HCT116 (cell line): Measurements from ENCODE around the gene HOXB8. TPM values are rescaled to one million over a fixed set of nuclear protein-coding genes. Genes with fewer than 3 reads are reported as not detected.
A peak's percentile ranks its signal among the peaks of the same experiment; 100 is the strongest.

ENCODE experiments used
- ATAC-seq: fragments of 200-7000 bp; cut with Tn5 transposase; 2 replicates; pipeline ENCODE4 v1.9.1; 2020; ENCODE audit warnings: mild to moderate bottlenecking, moderate library complexity
- BruUV-seq: library from RNA; stranded (reverse); fragments of 400-500 nt; replicated peaks from 2 replicates; lab custom pipeline; 2021; lab: Mats Ljungman, UMichigan
- CTCF ChIA-PET: fragments of 300-600 bp; sonication (Branson Sonifier 250); formaldehyde crosslinking; loops from one replicate; lab custom pipeline; 2021; ENCODE audit warnings: antibody characterized with exemption; lab: Charles Lee
- POLR2A ChIA-PET: fragments of 300-600, 350-600 bp; sonication (Branson Sonifier 250); formaldehyde crosslinking; loops from one replicate; lab custom pipeline; 2021; ENCODE audit warnings: antibody characterized with exemption; lab: Charles Lee
- RAD21 ChIA-PET, 2 experiments: fragments of 300-600 bp; sonication (Branson Sonifier 250); formaldehyde crosslinking; loops; one replicate each; lab custom pipeline; 2023; ENCODE audit warnings: low total read pairs in 2 of 2; ENCODE audit not compliant: uncharacterized antibody in 2 of 2, unreplicated experiment in 2 of 2, low non-redundant PET in 1 of 2; lab: Charles Lee
- DNase-seq: peaks from one replicate; pipeline ENCODE4 v3.0.0-alpha.2; 2010; ENCODE audit warnings: low read depth, low spot score
- H2AFZ ChIP-seq: fragments of 200-600 bp; shearing (Covaris generic), sonication (generic); 2 replicates; pipeline ENCODE4 v1.6.1; 2017; ENCODE audit warnings: low read depth, mixed run types, mixed read lengths, antibody characterized with exemption, low read length; ENCODE audit not compliant: poor library complexity, severe bottlenecking
- H3K27ac ChIP-seq: 2 replicates; pipeline ENCODE4 v1.5.1; 2012; ENCODE audit warnings: low read depth, low read length
- H3K27me3 ChIP-seq: fragments of 200-600 bp; sonication (generic); 2 replicates; pipeline ENCODE4 v1.6.1; 2016; ENCODE audit warnings: mixed run types, low read length, mixed read lengths; ENCODE audit not compliant: insufficient read depth
- H3K36me3 ChIP-seq, 2 experiments: fragments of 200-500 bp in 1 of 2; fragments of 200-600 bp in 1 of 2; sonication (Bioruptor generic) in 1 of 2; sonication (generic) in 1 of 2; 2 replicates each; pipeline versions ENCODE4 v1.5.1 to v1.6.1; 2014 to 2016; ENCODE audit warnings: low read length in 2 of 2, inconsistent platforms in 1 of 2, mixed read lengths in 1 of 2, mixed run types in 1 of 2; ENCODE audit not compliant: insufficient read depth in 2 of 2, control insufficient read depth in 1 of 2
- H3K4me1 ChIP-seq, 2 experiments: fragments of 200-600 bp in 1 of 2; sonication (generic) in 1 of 2; 2 replicates each; pipeline versions ENCODE4 v1.5.1 to v1.6.1; 2012 to 2017; ENCODE audit warnings: low read length in 2 of 2, inconsistent platforms in 1 of 2, mild to moderate bottlenecking in 1 of 2, mixed read lengths in 1 of 2, mixed run types in 1 of 2, moderate library complexity in 1 of 2; ENCODE audit not compliant: insufficient read depth in 2 of 2, control insufficient read depth in 1 of 2
- H3K4me2 ChIP-seq: fragments of 200-600 bp; sonication (generic); 2 replicates; pipeline ENCODE4 v1.6.1; 2017; ENCODE audit warnings: mixed run types, low read length, mixed read lengths
- H3K4me3 ChIP-seq, 2 experiments: fragments of 200-600 bp in 1 of 2; sonication (generic) in 1 of 2; replicated peaks in 1 of 2; 2 replicates each; pipeline ENCODE4 v1.5.1; 2011 to 2016; ENCODE audit warnings: low read length in 2 of 2, control low read depth in 1 of 2, low read depth in 1 of 2, mild to moderate bottlenecking in 1 of 2, mixed read lengths in 1 of 2, mixed run types in 1 of 2
- H3K79me2 ChIP-seq: fragments of 200-600 bp; sonication (generic); 2 replicates; pipeline ENCODE4 v1.6.1; 2017; ENCODE audit warnings: mild to moderate bottlenecking, mixed run types, low read length, moderate library complexity, mixed read lengths; ENCODE audit not compliant: insufficient read depth
- H3K9ac ChIP-seq: fragments of 200-600 bp; sonication (generic); 2 replicates; pipeline ENCODE4 v1.6.1; 2016; ENCODE audit warnings: low read length, mixed read lengths
- H3K9me2 ChIP-seq: fragments of 200-600 bp; sonication (generic), shearing (Covaris generic); 2 replicates; pipeline ENCODE4 v1.6.1; 2017; ENCODE audit warnings: mixed run types, mild to moderate bottlenecking, moderate library complexity; ENCODE audit not compliant: insufficient read depth
- H3K9me3 ChIP-seq, 2 experiments: fragments of 200-500 bp in 1 of 2; fragments of 200-600 bp in 1 of 2; sonication (Bioruptor generic) in 1 of 2; sonication (generic) in 1 of 2; 2 replicates each; pipeline ENCODE4 v1.6.1; 2014 to 2017; ENCODE audit warnings: low read length in 2 of 2, mixed read lengths in 2 of 2, inconsistent platforms in 1 of 2, low read depth in 1 of 2, mild to moderate bottlenecking in 1 of 2, mixed run types in 1 of 2, moderate library complexity in 1 of 2; ENCODE audit not compliant: control insufficient read depth in 1 of 2, insufficient read depth in 1 of 2
- H4K20me1 ChIP-seq: fragments of 200-600 bp; sonication (generic), shearing (Covaris generic); 2 replicates; pipeline ENCODE4 v1.6.1; 2017; ENCODE audit warnings: mixed run types, mild to moderate bottlenecking, moderate library complexity; ENCODE audit not compliant: insufficient read depth
- ATF3 ChIP-seq: IDR thresholded peaks from 2 replicates; pipeline ENCODE4 v1.6.1; 2012
- CBX3 ChIP-seq: IDR thresholded peaks from 2 replicates; pipeline ENCODE4 v1.6.1; 2012; ENCODE audit warnings: low read depth
- CEBPB ChIP-seq: IDR thresholded peaks from 2 replicates; pipeline ENCODE4 v1.6.1; 2012; ENCODE audit warnings: low read depth
- EGR1 ChIP-seq: IDR thresholded peaks from 2 replicates; pipeline ENCODE4 v1.6.1; 2012; ENCODE audit warnings: low read depth
- EZH2 ChIP-seq: fragments of 200-600 bp; sonication (generic); IDR thresholded peaks from 2 replicates; pipeline ENCODE4 v1.6.1; 2017; ENCODE audit warnings: antibody characterized with exemption, mixed run types
- EZH2phosphoT487 ChIP-seq: fragments of 200-600 bp; IDR thresholded peaks from 2 replicates; pipeline ENCODE4 v1.6.1; 2018; ENCODE audit warnings: antibody characterized with exemption, borderline replicate concordance
- FOSL1 ChIP-seq: IDR thresholded peaks from 2 replicates; pipeline ENCODE4 v1.6.1; 2012; ENCODE audit warnings: low read depth
- JUND ChIP-seq: IDR thresholded peaks from 2 replicates; pipeline ENCODE4 v1.6.1; 2012
- MAX ChIP-seq: IDR thresholded peaks from 2 replicates; pipeline ENCODE4 v1.6.1; 2012
- POLR2AphosphoS5 ChIP-seq: IDR thresholded peaks from 2 replicates; pipeline ENCODE4 v1.6.1; 2011; ENCODE audit warnings: mild to moderate bottlenecking, low read depth, low read length, moderate library complexity
- REST ChIP-seq: IDR thresholded peaks from 2 replicates; pipeline ENCODE4 v1.6.1; 2012; ENCODE audit warnings: low read depth
- SIN3A ChIP-seq: IDR thresholded peaks from 2 replicates; pipeline ENCODE4 v1.6.1; 2012; ENCODE audit warnings: low read depth
- SP1 ChIP-seq: IDR thresholded peaks from 2 replicates; pipeline ENCODE4 v1.6.1; 2012; ENCODE audit warnings: low read depth
- SRF ChIP-seq: IDR thresholded peaks from 2 replicates; pipeline ENCODE4 v1.6.1; 2012; ENCODE audit warnings: low read depth
- TCF7L2 ChIP-seq: IDR thresholded peaks from 2 replicates; pipeline ENCODE4 v1.7.0; 2011; ENCODE audit warnings: borderline replicate concordance, inconsistent platforms; ENCODE audit not compliant: insufficient read depth, insufficient read length; ENCODE audit errors: extremely low read depth
- YY1 ChIP-seq: IDR thresholded peaks from 2 replicates; pipeline ENCODE4 v1.6.1; 2011; ENCODE audit warnings: low read length, low read depth, moderate library complexity, mild to moderate bottlenecking; ENCODE audit not compliant: insufficient replicate concordance; ENCODE audit errors: extremely low read depth
- ZBTB33 ChIP-seq: IDR thresholded peaks from 2 replicates; pipeline ENCODE4 v1.6.1; 2011; ENCODE audit warnings: mild to moderate bottlenecking, low read length, moderate library complexity; ENCODE audit not compliant: insufficient replicate concordance; ENCODE audit errors: extremely low read depth
- ZNF274 ChIP-seq: fragments of 200-500 bp; sonication (Bioruptor generic); IDR thresholded peaks from 2 replicates; pipeline ENCODE4 v1.6.1; 2014; ENCODE audit warnings: mild to moderate bottlenecking, low read depth, low read length, inconsistent platforms
- intact Hi-C: fragments of 100-400 bp; cut with micrococcal nuclease; formaldehyde crosslinking; loops from 2 replicates; pipeline ENCODE4 v1.10.0; 2022
- total RNA-seq: library from RNA; stranded (reverse); gene quantifications from one replicate; pipeline ENCODE4 v1.2.1, GENCODE V29; 2021; ENCODE audit not compliant: unreplicated experiment

HOXB8 gene
- total RNA-seq, 1 experiment from 2014 or later: 44.7 TPM

- DNase-seq: no peak
- Histone ChIP-seq H4K20me1 (no peaks in the 10 kb centered on the region), H3K79me2 (peaks cover 42% of the 10 kb centered on the region), H3K4me1 (peaks cover 15 to 36% of the 10 kb centered on the region in 2 experiments), H3K4me2 (peak overlapping the region; percentile 98; the same call in 1 of the 2 replicates), H3K9me3 (no peaks in the 10 kb centered on the region), H3K9ac (no peak overlapping the region), H3K27ac (no peak overlapping the region), H3K27me3 (no peaks in the 10 kb centered on the region), H3K9me2 (no peaks in the 10 kb centered on the region), H3K36me3 (no peaks in the 10 kb centered on the region; a peak in 1 of 4 replicates), H3K4me3 (no peak overlapping the region), H2AFZ (no peak overlapping the region)
- no peak for ATAC-seq
- TF ChIP-seq CBX3 (no peak), YY1 (no peak), REST (no peak), ZNF274 (no peak), SP1 (no peak), ZBTB33 (no peak), CEBPB (no peak), SRF (no peak), POLR2AphosphoS5 (no peak), EZH2phosphoT487 (no peak), EZH2 (no peak), JUND (no peak), MAX (no peak), SIN3A (no peak), EGR1 (no peak), ATF3 (no peak), TCF7L2 (no peak), FOSL1 (no peak)
- no TSS peak for BruUV-seq
- CTCF ChIA-PET: interaction anchor here (0.9 to 1.4 kb wide), 3 partner anchors 315 to 363 kb away, joined by 3 read pairs; no protein-coding TSS in a partner anchor
- RAD21 ChIA-PET: no interaction called here
- intact Hi-C loops: no loop called here
- POLR2A ChIA-PET: interaction anchor here (1.8 kb wide), 1 partner anchor 17 kb away, joined by 6 read pairs; no protein-coding TSS in a partner anchor
Measured at GRCh38 chr17:48623583-48623982, 8.5 kb upstream of the HOXB8 start.
